GM12872 (cell line): ENCODE data around the gene SLC2A13.

Experiments
- CTCF ChIP-seq: IDR thresholded peaks from 3 replicates; pipeline ENCODE4 v1.5.1; 2011; ENCODE audit warnings: low read depth, mild to moderate bottlenecking, low read length, moderate library complexity; ENCODE audit not compliant: insufficient read depth

The SLC2A13 gene

GRCh38 chr12:39804479-39804878 is 301.4 kb downstream of the SLC2A13 start:
- TF ChIP-seq CTCF: no peak

- TF ChIP-seq CTCF: no peak
Measured at GRCh38 chr12:39803151-39803550, 302.7 kb downstream of the SLC2A13 start.

DNA sequence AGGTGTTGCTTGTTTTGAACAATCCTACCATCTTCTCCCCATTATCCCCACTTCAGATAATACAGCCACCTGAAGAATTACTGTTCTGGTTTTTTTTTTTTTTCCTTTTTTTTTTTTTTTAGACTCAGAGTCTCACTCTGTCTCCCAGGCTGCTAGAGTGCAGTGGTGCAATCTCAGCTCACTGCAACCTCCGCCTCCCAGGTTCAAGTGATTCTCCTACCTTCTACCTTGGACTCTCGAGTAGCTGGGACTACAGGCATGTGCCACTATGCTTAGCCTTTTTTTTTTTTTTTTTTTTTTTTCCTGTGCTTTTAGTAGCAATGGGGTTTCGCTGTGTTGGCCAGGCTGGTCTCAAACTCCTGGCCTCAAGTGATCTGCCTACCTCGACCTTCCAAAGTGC is 306.9 kb downstream of the SLC2A13 start:
- no peak for TF ChIP-seq CTCF

GRCh38 chr12:39798429-39798828 is 307.5 kb downstream of the SLC2A13 start:
- TF ChIP-seq CTCF: no peak

- TF ChIP-seq CTCF: no peak
Measured at GRCh38 chr12:39795481-39795880, 310.4 kb downstream of the SLC2A13 start.

DNA sequence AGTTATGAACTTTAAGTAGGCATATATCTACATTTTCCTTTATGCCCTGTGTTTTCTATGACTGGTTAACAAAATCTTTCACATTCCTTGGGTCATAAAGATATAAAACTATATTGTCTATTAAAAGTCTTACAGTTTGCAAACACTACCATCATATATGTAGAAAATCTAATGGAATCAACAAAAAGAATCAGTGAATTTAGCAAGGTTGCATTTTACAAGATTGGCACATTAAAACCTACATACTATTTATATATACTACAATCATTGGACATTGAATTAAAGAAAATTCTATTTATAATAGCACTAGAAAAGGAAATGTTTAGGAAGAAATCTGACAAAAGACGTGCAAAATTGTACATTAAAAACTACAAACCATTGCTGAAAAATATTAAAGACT is 312.9 kb downstream of the SLC2A13 start:
- TF ChIP-seq CTCF: no peak

DNA sequence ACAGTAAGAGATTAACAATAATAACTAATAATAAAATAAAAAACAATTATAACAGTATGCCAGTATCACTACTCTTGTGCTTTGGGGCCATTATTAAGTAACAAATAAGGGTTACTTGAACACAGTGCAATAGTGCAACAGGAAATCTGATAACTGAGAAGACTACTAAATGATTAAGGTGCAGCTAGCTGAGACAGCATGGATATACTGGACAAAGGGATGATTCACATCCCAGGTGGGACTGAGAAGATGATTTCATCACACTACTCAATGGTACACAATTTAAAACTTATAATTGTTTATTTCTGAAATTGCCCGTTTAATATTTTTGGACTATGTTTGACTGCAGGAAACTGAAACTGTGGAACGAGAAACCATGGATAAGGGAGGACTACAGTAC is 317.6 kb downstream of the SLC2A13 start:
- no peak for TF ChIP-seq CTCF
